Measurements from ENCODE around the gene AVEN. TPM values are rescaled to one million over a fixed set of nuclear protein-coding genes. Genes with fewer than 3 reads are reported as not detected.

The AVEN gene
- total RNA-seq: 25.3 and 29.5 TPM in 2 replicates

- no peak for TF ChIP-seq CTCF (conservative IDR thresholded peaks at IDR 0.05; ENCODE audit: low read depth, low read length)
- H3K4me3 ChIP-seq (ENCODE audit: low read depth, low read length): peak within 1 kb of the TSS; percentile 92
- DNase-seq (ENCODE audit: low read depth): no peak
Measured at GRCh38 chr15:34038871-34039789, at the start of gene AVEN. Gene AVEN (minus strand): TSS chr15:34039204. CDS start chr15:34039046, 158 bp downstream.

GRCh38 chr15:34085746-34086145 is 46.7 kb upstream of the AVEN start:
- DNase-seq (ENCODE audit: low read depth): no peak
- no peak overlapping the region for H3K4me3 ChIP-seq (ENCODE audit: low read depth, low read length)
- no peak for TF ChIP-seq CTCF (conservative IDR thresholded peaks at IDR 0.05; ENCODE audit: low read depth, low read length)

GRCh38 chr15:34084086-34084485 is 45.1 kb upstream of the AVEN start:
- H3K4me3 ChIP-seq (ENCODE audit: low read depth, low read length): no peak overlapping the region
- TF ChIP-seq CTCF (conservative IDR thresholded peaks at IDR 0.05; ENCODE audit: low read depth, low read length): no peak
- no peak for DNase-seq (ENCODE audit: low read depth)

- no peak overlapping the region for H3K4me3 ChIP-seq (ENCODE audit: low read depth, low read length)
- TF ChIP-seq CTCF (conservative IDR thresholded peaks at IDR 0.05; ENCODE audit: low read depth, low read length): no peak
- no peak for DNase-seq (ENCODE audit: low read depth)
Measured at GRCh38 chr15:34079904-34080303, 40.9 kb upstream of the AVEN start.

GRCh38 chr15:34078900-34079299 is 39.9 kb upstream of the AVEN start:
- H3K4me3 ChIP-seq (ENCODE audit: low read depth, low read length): no peak overlapping the region
- no peak for DNase-seq (ENCODE audit: low read depth)
- no peak for TF ChIP-seq CTCF (conservative IDR thresholded peaks at IDR 0.05; ENCODE audit: low read depth, low read length)

- no peak for DNase-seq (ENCODE audit: low read depth)
- no peak overlapping the region for H3K4me3 ChIP-seq (ENCODE audit: low read depth, low read length)
- no peak for TF ChIP-seq CTCF (conservative IDR thresholded peaks at IDR 0.05; ENCODE audit: low read depth, low read length)
Measured at GRCh38 chr15:34076785-34077184, 37.8 kb upstream of the AVEN start.

GRCh38 chr15:34070003-34070402 is 31.0 kb upstream of the AVEN start:
- TF ChIP-seq CTCF (conservative IDR thresholded peaks at IDR 0.05; ENCODE audit: low read depth, low read length): no peak
- H3K4me3 ChIP-seq (ENCODE audit: low read depth, low read length): no peak overlapping the region
- DNase-seq (ENCODE audit: low read depth): no peak

Measured in epithelial cell of proximal tubule (primary cell).